HEK293 (cell line): ENCODE measurements around the gene ARHGAP32.

Experiments
- HIC1 ChIP-seq: fragments of 450-650 bp; formaldehyde crosslinking; IDR thresholded peaks from 2 replicates; pipeline ENCODE4 v1.5.1; 2016; ENCODE audit warnings: missing biosample characterization, missing genetic modification characterization
- HOXC10 ChIP-seq: sonication (generic); formaldehyde crosslinking; IDR thresholded peaks from 2 replicates; pipeline ENCODE4 v1.8.1; 2023; ENCODE audit warnings: mild to moderate bottlenecking, missing genetic modification reagents
- OSR2 ChIP-seq: fragments of 450-650 bp; formaldehyde crosslinking; IDR thresholded peaks from 2 replicates; pipeline ENCODE4 v1.5.1; 2016; ENCODE audit warnings: missing biosample characterization, missing genetic modification characterization
- REPIN1 ChIP-seq: fragments of 450-650 bp; formaldehyde crosslinking; IDR thresholded peaks from 2 replicates; pipeline ENCODE4 v1.5.1; 2017; ENCODE audit warnings: missing biosample characterization, missing genetic modification characterization, low read depth
- ZBTB10 ChIP-seq: fragments of 450-650 bp; formaldehyde crosslinking; IDR thresholded peaks from 2 replicates; pipeline ENCODE4 v1.5.1; 2016; ENCODE audit warnings: missing biosample characterization, missing genetic modification characterization
- ZBTB11 ChIP-seq: fragments of 450-650 bp; formaldehyde crosslinking; conservative IDR thresholded peaks from 2 replicates; pipeline ENCODE4 v1.5.1; 2016; ENCODE audit warnings: low read depth, missing biosample characterization, missing genetic modification characterization
- ZNF548 ChIP-seq: fragments of 450-650 bp; formaldehyde crosslinking; IDR thresholded peaks from 2 replicates; pipeline ENCODE4 v1.5.1; 2016; ENCODE audit warnings: missing biosample characterization, missing genetic modification characterization
- ZNF626 ChIP-seq: fragments of 450-650 bp; sonication (Bioruptor Pico); formaldehyde crosslinking; IDR thresholded peaks from 2 replicates; pipeline ENCODE4 v1.5.1; 2018; ENCODE audit warnings: missing biosample characterization, missing genetic modification characterization, inconsistent platforms
- ZNF791 ChIP-seq: fragments of 450-650 bp; formaldehyde crosslinking; IDR thresholded peaks from 2 replicates; pipeline ENCODE4 v1.5.1; 2016; ENCODE audit warnings: missing biosample characterization, missing genetic modification characterization
- ZNF830 ChIP-seq: fragments of 450-650 bp; IDR thresholded peaks from 2 replicates; pipeline ENCODE4 v1.5.0; 2018; ENCODE audit warnings: missing biosample characterization, missing genetic modification characterization, low read depth, mild to moderate bottlenecking, moderate library complexity
- TF ChIP-seq, protein P1 (sequence below): fragments of 450-650 bp; formaldehyde crosslinking; IDR thresholded peaks from 2 replicates; pipeline ENCODE4 v1.5.1; 2016; ENCODE audit warnings: missing biosample characterization, missing genetic modification characterization

DNA sequence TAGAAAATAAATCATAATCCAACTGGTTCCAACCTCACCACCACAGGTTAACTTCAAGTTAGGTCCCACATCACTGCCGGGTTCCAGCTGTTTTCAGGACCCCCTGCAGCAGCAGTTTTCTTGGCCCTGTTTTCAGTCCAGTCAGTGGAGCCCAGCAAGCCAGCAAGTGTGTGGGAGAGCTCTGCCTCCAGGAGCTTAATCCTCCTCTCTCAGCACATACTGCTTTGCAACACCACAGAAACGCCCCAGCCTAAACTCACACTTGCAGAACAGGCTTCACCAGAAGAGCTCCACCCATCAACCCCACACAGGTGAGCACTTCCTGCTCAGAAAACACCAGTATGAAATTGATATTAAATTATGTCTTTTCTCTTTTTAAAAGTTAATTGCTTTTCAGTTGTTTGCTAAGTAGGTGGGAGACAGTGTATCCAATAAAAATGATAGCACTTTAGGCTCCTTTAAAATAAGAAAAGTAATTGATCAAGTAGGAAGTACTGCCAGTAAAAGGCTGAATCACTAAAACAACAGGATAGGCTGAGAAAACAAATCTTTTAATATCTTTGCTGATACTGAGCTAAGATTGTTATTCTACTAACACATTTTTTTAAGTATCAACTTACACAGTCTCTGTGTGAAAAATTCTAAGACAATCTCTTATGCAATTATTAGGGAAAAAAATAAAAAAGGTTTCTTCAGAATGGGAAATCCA lies 168.0 kb downstream of the ARHGAP32 start:
- TF ChIP-seq, protein P1, sequence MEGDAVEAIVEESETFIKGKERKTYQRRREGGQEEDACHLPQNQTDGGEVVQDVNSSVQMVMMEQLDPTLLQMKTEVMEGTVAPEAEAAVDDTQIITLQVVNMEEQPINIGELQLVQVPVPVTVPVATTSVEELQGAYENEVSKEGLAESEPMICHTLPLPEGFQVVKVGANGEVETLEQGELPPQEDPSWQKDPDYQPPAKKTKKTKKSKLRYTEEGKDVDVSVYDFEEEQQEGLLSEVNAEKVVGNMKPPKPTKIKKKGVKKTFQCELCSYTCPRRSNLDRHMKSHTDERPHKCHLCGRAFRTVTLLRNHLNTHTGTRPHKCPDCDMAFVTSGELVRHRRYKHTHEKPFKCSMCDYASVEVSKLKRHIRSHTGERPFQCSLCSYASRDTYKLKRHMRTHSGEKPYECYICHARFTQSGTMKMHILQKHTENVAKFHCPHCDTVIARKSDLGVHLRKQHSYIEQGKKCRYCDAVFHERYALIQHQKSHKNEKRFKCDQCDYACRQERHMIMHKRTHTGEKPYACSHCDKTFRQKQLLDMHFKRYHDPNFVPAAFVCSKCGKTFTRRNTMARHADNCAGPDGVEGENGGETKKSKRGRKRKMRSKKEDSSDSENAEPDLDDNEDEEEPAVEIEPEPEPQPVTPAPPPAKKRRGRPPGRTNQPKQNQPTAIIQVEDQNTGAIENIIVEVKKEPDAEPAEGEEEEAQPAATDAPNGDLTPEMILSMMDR (tag by site-specific recombination) = no peak
- TF ChIP-seq OSR2 (tag by site-specific recombination) = no peak
- no peak for TF ChIP-seq ZBTB11 (tag by site-specific recombination)
- no peak for TF ChIP-seq REPIN1 (tag by site-specific recombination)
- TF ChIP-seq ZNF830 (tag by site-specific recombination) = no peak
- TF ChIP-seq ZNF791 (tag by site-specific recombination) = no peak
- no peak for TF ChIP-seq HIC1 (tag by site-specific recombination)
- no peak for TF ChIP-seq ZNF626 (tag by site-specific recombination)
- no peak for TF ChIP-seq ZNF548
- no peak for TF ChIP-seq ZBTB10 (tag by site-specific recombination)
- no peak for TF ChIP-seq HOXC10 (CRISPR knock-in tag)
